ENCODE results near the gene ANXA1. TPM values are rescaled to one million over a fixed set of nuclear protein-coding genes. Genes with fewer than 3 reads are reported as not detected.

The ANXA1 gene
- total RNA-seq, 4 donors from 2014 or later: 101 to 281 (median 187) TPM

DNA sequence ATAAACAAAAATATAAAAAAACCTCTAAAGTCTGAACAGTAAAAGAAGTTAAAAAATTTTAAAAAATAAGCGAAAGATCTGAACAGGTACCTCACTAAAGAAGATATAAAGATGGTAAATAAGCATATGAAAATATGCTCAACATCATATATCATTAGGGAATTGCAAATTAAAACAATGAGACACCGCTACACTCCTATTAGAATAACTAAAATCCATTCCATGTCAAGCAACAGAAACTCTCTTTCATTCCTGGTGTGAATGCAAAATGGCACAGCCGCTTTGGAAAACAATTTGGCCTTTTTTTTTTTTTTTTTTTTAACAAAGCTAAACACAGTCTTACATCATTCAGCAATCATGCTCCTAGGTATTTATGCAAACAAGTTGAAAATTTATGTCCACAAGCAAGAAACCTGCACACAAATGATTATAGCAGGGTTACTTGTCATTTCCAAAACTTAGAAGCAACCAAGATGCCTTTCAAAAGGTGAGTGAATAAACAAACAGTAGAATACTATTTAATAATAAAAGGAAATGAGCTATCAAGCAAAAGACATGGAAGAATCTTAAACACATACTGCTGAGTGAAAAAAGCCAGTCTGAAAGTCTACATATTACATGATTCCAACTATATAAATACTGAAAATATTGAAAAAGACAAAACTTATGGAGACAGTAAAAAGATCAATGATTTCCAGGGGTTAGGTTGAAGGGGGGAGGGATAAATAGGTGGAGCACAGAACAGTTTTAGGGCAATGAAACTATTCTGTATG, 22.1 kb downstream of the ANXA1 start:
- no peak overlapping the region for H3K27ac ChIP-seq
- intact Hi-C loops (cut with DNase I; ENCODE audit: low total_unique reads): loop anchor here (10.0 kb wide), 1 partner anchor 59 kb away; no protein-coding TSS in a partner anchor
- H3K4me1 ChIP-seq: no peaks in the 10 kb centered on the region
- H3K9me3 ChIP-seq: no peaks in the 10 kb centered on the region
- no peak for DNase-seq
- H3K4me3 ChIP-seq: no peak overlapping the region
- TF ChIP-seq POLR2A (IDR thresholded peaks at IDR 0.05): no peak
- TF ChIP-seq, protein P1, sequence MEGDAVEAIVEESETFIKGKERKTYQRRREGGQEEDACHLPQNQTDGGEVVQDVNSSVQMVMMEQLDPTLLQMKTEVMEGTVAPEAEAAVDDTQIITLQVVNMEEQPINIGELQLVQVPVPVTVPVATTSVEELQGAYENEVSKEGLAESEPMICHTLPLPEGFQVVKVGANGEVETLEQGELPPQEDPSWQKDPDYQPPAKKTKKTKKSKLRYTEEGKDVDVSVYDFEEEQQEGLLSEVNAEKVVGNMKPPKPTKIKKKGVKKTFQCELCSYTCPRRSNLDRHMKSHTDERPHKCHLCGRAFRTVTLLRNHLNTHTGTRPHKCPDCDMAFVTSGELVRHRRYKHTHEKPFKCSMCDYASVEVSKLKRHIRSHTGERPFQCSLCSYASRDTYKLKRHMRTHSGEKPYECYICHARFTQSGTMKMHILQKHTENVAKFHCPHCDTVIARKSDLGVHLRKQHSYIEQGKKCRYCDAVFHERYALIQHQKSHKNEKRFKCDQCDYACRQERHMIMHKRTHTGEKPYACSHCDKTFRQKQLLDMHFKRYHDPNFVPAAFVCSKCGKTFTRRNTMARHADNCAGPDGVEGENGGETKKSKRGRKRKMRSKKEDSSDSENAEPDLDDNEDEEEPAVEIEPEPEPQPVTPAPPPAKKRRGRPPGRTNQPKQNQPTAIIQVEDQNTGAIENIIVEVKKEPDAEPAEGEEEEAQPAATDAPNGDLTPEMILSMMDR (IDR thresholded peaks at IDR 0.05): no peak
- H3K27me3 ChIP-seq: no peaks in the 10 kb centered on the region
- H3K36me3 ChIP-seq: no peaks in the 10 kb centered on the region

DNA sequence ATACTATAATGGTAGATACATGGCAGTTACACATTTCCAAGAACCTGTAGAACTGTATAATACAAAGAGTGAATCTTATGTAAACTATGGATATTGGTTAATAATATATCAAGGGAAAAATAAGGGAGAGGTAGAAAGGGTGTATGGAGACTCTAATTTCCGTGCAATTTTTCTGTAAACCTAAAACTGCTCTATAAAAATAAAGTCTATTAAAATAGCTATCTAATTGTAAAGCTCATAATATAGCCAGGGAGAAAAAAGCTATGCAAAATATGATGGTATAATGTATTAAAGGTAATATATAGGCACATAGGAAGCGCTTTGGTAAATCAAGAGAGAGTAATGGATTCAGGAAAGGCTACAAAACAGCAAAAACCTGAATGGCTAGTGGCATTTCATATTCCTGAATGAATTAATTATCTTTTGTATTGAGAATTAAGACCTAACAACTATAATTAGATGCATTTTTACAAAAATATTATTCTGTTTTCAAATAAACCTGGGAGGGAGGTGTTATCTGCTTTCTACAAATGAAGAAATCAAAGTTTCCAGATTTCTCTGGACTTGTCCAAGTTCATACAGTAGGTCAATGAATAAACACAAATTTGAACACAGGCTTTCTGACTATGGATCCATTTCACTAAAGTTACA, 22.8 kb downstream of the ANXA1 start:
- no peaks in the 10 kb centered on the region for H3K9me3 ChIP-seq
- H3K36me3 ChIP-seq: no peaks in the 10 kb centered on the region
- no peaks in the 10 kb centered on the region for H3K27me3 ChIP-seq
- no peak overlapping the region for H3K27ac ChIP-seq
- no peaks in the 10 kb centered on the region for H3K4me1 ChIP-seq
- TF ChIP-seq POLR2A (IDR thresholded peaks at IDR 0.05): no peak
- TF ChIP-seq, protein P1 (IDR thresholded peaks at IDR 0.05): no peak
- no peak for DNase-seq
- intact Hi-C loops (cut with DNase I; ENCODE audit: low total_unique reads): loop anchor here (10.0 kb wide), 1 partner anchor 60 kb away; no protein-coding TSS in a partner anchor
- H3K4me3 ChIP-seq: no peak overlapping the region

DNA sequence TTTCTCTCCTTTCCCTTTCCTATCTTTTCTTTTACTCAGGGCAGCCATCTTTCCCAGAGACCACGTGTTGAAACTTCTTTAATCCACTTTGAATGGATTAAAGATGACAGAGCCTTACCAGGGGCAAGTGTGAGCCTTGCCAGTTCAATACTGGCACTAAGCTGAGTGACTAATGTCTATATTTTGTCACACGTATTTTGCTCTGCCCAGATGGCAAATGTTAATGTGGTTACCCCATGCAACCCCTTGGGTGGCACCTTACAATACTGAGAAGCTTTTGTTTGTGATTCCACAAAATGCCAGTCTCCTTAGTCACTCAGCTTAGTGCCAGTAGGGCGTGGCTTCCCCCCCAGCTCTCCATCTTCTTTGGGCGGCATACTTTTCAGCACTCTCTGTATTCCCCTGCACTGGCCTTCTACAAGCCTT, 24.8 kb downstream of the ANXA1 start:
- Histone ChIP-seq H3K27me3 (no peaks in the 10 kb centered on the region), H3K9me3 (no peaks in the 10 kb centered on the region), H3K4me3 (no peak overlapping the region), H3K27ac (no peak overlapping the region), H3K4me1 (no peaks in the 10 kb centered on the region), H3K36me3 (no peaks in the 10 kb centered on the region)
- DNase-seq: no peak
- intact Hi-C loops (cut with DNase I; ENCODE audit: low total_unique reads): loop anchor here (10.0 kb wide), 1 partner anchor 62 kb away; no protein-coding TSS in a partner anchor
- TF ChIP-seq POLR2A (IDR thresholded peaks at IDR 0.05): no peak
- TF ChIP-seq, protein P1 (IDR thresholded peaks at IDR 0.05): no peak

DNA sequence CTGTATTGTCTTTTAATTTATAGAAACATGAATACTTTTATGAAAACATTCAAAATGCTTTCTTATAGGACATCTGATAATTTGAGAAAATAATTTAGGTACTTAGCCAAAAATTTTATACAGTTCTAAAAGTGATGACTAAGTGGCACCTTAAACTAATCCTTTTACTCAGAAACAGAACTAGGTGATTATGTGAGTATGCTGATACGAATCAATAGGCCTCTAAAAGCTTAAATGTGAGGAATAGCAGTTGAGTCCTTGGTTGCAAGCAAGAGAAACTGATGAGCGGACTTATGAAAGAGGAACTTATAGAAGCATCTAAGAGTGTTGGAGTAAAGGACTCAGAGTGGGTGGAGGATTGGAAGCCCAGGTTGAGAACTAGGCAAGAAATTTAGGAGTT, 26.4 kb downstream of the ANXA1 start:
- Histone ChIP-seq H3K4me3 (no peak overlapping the region), H3K27ac (no peak overlapping the region), H3K9me3 (no peaks in the 10 kb centered on the region), H3K27me3 (no peaks in the 10 kb centered on the region), H3K4me1 (no peaks in the 10 kb centered on the region), H3K36me3 (no peaks in the 10 kb centered on the region)
- no peak for DNase-seq
- intact Hi-C loops (cut with DNase I; ENCODE audit: low total_unique reads): loop anchor here (10.0 kb wide), 1 partner anchor 63 kb away; no protein-coding TSS in a partner anchor
- no peak for TF ChIP-seq POLR2A (IDR thresholded peaks at IDR 0.05)
- TF ChIP-seq, protein P1 (IDR thresholded peaks at IDR 0.05): no peak

DNA sequence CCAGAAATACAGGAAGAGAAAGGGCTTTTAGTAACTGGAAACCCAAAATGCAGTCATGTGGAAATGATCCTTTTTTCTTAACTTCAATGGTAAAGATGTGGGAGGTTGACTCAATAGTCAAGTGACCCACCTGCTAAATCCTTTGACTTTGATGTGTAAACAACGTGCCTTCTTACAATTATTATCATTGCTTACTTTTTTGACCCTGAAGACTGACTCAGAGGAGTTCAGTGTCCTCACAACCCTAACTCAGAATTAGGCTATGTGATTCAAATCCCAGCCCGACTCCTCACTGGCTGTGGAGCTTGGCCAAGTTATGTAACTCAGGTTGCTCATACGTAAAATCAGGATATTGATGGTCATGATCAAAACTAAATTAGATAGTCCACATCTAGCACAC, 27.9 kb downstream of the ANXA1 start:
- no peaks in the 10 kb centered on the region for H3K27me3 ChIP-seq
- TF ChIP-seq POLR2A (IDR thresholded peaks at IDR 0.05): no peak
- TF ChIP-seq, protein P1 (IDR thresholded peaks at IDR 0.05): no peak
- intact Hi-C loops (cut with DNase I; ENCODE audit: low total_unique reads): loop anchor here (10.0 kb wide), 1 partner anchor 65 kb away; no protein-coding TSS in a partner anchor
- no peak for DNase-seq
- H3K4me1 ChIP-seq: no peaks in the 10 kb centered on the region
- no peaks in the 10 kb centered on the region for H3K9me3 ChIP-seq
- H3K4me3 ChIP-seq: no peak overlapping the region
- no peak overlapping the region for H3K27ac ChIP-seq
- H3K36me3 ChIP-seq: no peaks in the 10 kb centered on the region

All from uterus (tissue), 4 donors.